Neural progenitor cell (in vitro differentiated cells): ENCODE data around the gene TJP1. TPM values are rescaled to one million over a fixed set of nuclear protein-coding genes. Genes with fewer than 3 reads are reported as not detected.
A peak's percentile ranks its signal among the peaks of the same experiment; 100 is the strongest.

Source experiments
- DNase-seq: peaks from one replicate; pipeline ENCODE4 v3.0.0-alpha.2; 2016; ENCODE audit warnings: low spot score
- H2AFZ ChIP-seq: fragments of 200-600 bp; sonication (generic); replicated peaks from 2 replicates; pipeline ENCODE4 v1.6.1; 2016; ENCODE audit warnings: antibody characterized with exemption
- H3F3A ChIP-seq: fragments of 200-600 bp; sonication (generic); 2 replicates; pipeline ENCODE4 v1.6.1; 2016; ENCODE audit warnings: antibody characterized with exemption, low read depth
- H3K27ac ChIP-seq: fragments of 200-600 bp; sonication (generic); 2 replicates; pipeline ENCODE4 v1.5.1; 2016; ENCODE audit warnings: mild to moderate bottlenecking
- H3K27me3 ChIP-seq: fragments of 200-600 bp; sonication (generic); 2 replicates; pipeline ENCODE4 v1.6.1; 2016; ENCODE audit warnings: mild to moderate bottlenecking, moderate library complexity
- H3K36me3 ChIP-seq: fragments of 200-600 bp; sonication (generic); 2 replicates; pipeline ENCODE4 v1.5.1; 2016
- H3K4me1 ChIP-seq: fragments of 200-600 bp; sonication (generic); 2 replicates; pipeline ENCODE4 v1.6.1; 2016; ENCODE audit warnings: mixed run types
- H3K4me2 ChIP-seq: fragments of 200-600 bp; sonication (generic); 2 replicates; pipeline ENCODE4 v1.6.1; 2016
- H3K4me3 ChIP-seq: fragments of 200-600 bp; sonication (generic); 2 replicates; pipeline ENCODE4 v1.5.1; 2016
- H3K79me2 ChIP-seq: fragments of 200-600 bp; sonication (generic); 2 replicates; pipeline ENCODE4 v1.6.1; 2016; ENCODE audit warnings: low read depth
- H3K9ac ChIP-seq: fragments of 200-600 bp; sonication (generic); 2 replicates; pipeline ENCODE4 v1.6.1; 2016
- H3K9me3 ChIP-seq: fragments of 200-600 bp; sonication (generic); 2 replicates; pipeline ENCODE4 v1.5.1; 2016; ENCODE audit warnings: low read depth
- H4K20me1 ChIP-seq: fragments of 200-600 bp; sonication (generic); 2 replicates; pipeline ENCODE4 v1.6.1; 2016; ENCODE audit warnings: low read depth
- H3K27ac Mint-ChIP-seq: 3 replicates; pipeline ENCODE4 v1.8.0; 2021; ENCODE audit warnings: mixed read lengths
- H3K27me3 Mint-ChIP-seq: 2 replicates; pipeline ENCODE4 v1.8.0; 2022; ENCODE audit warnings: low read depth, mild to moderate bottlenecking, inconsistent platforms, moderate library complexity, mixed read lengths; ENCODE audit not compliant: insufficient read depth
- H3K36me3 Mint-ChIP-seq: 3 replicates; pipeline ENCODE4 v1.8.0; 2021; ENCODE audit warnings: mixed read lengths
- H3K4me1 Mint-ChIP-seq: 3 replicates; pipeline ENCODE4 v1.8.0; 2021; ENCODE audit warnings: mixed read lengths
- H3K4me3 Mint-ChIP-seq: 3 replicates; pipeline ENCODE4 v1.8.0; 2021; ENCODE audit warnings: mild to moderate bottlenecking, moderate library complexity, mixed read lengths
- H3K9me3 Mint-ChIP-seq: 3 replicates; pipeline ENCODE4 v1.8.0; 2020; ENCODE audit warnings: mixed read lengths
- EZH2 ChIP-seq: fragments of 200-600 bp; sonication (generic); IDR thresholded peaks from 2 replicates; pipeline ENCODE4 v1.6.1; 2017; ENCODE audit warnings: antibody characterized with exemption, mild to moderate bottlenecking, moderate library complexity
- EZH2phosphoT487 ChIP-seq: fragments of 200-600 bp; sonication (generic); IDR thresholded peaks from 2 replicates; pipeline ENCODE4 v1.6.1; 2017; ENCODE audit warnings: antibody characterized with exemption
- small RNA-seq: library from RNA; depleted of rRNA; stranded (forward); fragments of <200 nt; gene quantifications from one replicate; pipeline ENCODE3, GENCODE V24; 2015
- total RNA-seq: library from RNA; depleted of rRNA; stranded (reverse); fragments of >200 nt; gene quantifications from 2 replicates; pipeline ENCODE4 v1.2.3, GENCODE V29; 2015; ENCODE audit warnings: low replicate concordance
- TF ChIP-seq, protein P1 (sequence below): fragments of 200-600 bp; sonication (generic); IDR thresholded peaks from 2 replicates; pipeline ENCODE4 v1.5.1; 2017; ENCODE audit warnings: antibody characterized with exemption, mild to moderate bottlenecking

TJP1 gene
- total RNA-seq, 1 donor from 2014 or later = 126 TPM

DNA sequence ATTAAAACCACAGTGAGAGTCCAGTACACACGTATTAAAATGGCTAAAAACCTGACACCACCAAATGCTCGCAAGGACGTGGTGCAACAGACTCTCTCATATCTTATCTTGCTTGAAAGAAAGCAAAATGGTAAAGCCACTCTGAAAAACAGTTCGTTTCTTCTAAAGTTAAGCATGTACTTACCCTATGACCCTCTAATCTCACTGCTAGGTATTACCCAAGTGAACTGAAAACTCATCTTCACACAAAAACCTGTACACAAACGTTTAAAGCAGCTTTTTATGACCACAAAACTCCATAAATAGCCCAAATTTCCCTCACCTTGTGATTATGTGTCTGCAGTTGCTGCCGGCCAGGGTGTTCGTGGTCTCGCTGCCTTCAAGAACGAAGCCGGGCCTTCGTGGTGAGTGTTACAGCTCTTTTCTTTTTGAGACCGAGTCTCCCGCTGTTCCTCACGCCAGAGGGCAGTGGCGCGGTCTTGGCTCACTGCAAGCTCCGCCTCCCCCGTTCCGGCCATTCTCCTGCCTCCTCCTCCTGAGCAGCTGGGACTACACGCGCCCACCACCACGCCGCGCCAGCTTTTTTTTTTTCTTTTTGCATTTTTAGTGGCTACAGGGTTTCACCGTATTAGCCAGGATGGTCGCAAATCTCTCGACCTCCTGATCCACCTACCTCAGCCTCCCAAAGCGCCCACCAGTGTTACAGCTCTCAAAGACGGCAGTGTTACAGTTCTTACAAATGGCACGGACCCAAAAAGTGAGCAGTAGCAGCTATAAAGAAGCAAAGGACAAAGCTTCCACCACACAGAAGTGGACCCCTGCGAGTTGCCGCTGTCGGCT is 165.4 kb downstream of the TJP1 start:
- Mint-ChIP-seq H3K36me3 (no peaks in the 10 kb centered on the region), H3K4me1 (peaks cover 5% of the 10 kb centered on the region), H3K27me3 (peaks cover 5% of the 10 kb centered on the region), H3K9me3 (no peaks in the 10 kb centered on the region), H3K4me3 (peak overlapping the region; percentile 41), H3K27ac (peak overlapping the region; percentile 37)
- Histone ChIP-seq H3K9ac (no peak overlapping the region), H2AFZ (peak overlapping the region; percentile 74), H3K79me2 (no peaks in the 10 kb centered on the region), H3K36me3 (no peaks in the 10 kb centered on the region), H3K9me3 (no peaks in the 10 kb centered on the region), H3K27ac (no peak overlapping the region), H4K20me1 (no peaks in the 10 kb centered on the region), H3F3A (peaks cover 6% of the 10 kb centered on the region), H3K4me3 (no peak overlapping the region), H3K4me2 (peak overlapping the region; percentile 54), H3K27me3 (no peaks in the 10 kb centered on the region), H3K4me1 (peaks cover 3% of the 10 kb centered on the region)
- DNase-seq = peak; percentile 86
- TF ChIP-seq, protein P1, sequence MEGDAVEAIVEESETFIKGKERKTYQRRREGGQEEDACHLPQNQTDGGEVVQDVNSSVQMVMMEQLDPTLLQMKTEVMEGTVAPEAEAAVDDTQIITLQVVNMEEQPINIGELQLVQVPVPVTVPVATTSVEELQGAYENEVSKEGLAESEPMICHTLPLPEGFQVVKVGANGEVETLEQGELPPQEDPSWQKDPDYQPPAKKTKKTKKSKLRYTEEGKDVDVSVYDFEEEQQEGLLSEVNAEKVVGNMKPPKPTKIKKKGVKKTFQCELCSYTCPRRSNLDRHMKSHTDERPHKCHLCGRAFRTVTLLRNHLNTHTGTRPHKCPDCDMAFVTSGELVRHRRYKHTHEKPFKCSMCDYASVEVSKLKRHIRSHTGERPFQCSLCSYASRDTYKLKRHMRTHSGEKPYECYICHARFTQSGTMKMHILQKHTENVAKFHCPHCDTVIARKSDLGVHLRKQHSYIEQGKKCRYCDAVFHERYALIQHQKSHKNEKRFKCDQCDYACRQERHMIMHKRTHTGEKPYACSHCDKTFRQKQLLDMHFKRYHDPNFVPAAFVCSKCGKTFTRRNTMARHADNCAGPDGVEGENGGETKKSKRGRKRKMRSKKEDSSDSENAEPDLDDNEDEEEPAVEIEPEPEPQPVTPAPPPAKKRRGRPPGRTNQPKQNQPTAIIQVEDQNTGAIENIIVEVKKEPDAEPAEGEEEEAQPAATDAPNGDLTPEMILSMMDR = peak; percentile 37
- TF ChIP-seq EZH2phosphoT487 (no peak), EZH2 (no peak)

DNA sequence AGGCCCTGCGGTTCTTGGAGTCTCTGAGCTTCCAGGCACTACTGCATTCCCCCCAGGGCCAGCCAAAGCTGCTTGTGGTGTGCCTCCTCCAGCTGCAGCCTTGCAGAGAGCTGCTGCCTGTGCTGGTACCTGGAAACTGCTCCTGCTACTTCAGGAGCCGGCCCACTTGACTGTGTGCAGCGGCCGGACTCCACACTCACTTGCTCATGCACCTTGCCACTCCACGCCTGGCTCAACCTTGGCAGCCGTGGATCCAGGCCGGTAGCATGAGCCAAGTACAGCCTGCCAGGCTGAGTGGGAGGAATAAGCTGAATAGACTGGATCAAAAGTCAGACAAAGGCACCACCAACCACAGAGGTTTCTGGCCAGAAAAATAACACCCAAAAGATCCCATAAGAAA is 169.7 kb downstream of the TJP1 start:
- Histone ChIP-seq H3K36me3 (no peaks in the 10 kb centered on the region), H4K20me1 (no peaks in the 10 kb centered on the region), H3F3A (peaks cover 6% of the 10 kb centered on the region), H3K27ac (no peak overlapping the region), H3K4me3 (no peak overlapping the region), H3K79me2 (no peaks in the 10 kb centered on the region), H3K4me2 (no peak overlapping the region), H2AFZ (no peak overlapping the region), H3K27me3 (no peaks in the 10 kb centered on the region), H3K9ac (no peak overlapping the region), H3K4me1 (peaks cover 3% of the 10 kb centered on the region), H3K9me3 (no peaks in the 10 kb centered on the region)
- peaks cover 5% of the 10 kb centered on the region for H3K4me1 Mint-ChIP-seq
- no peaks in the 10 kb centered on the region for H3K36me3 Mint-ChIP-seq
- H3K27ac Mint-ChIP-seq = no peak overlapping the region
- no peaks in the 10 kb centered on the region for H3K9me3 Mint-ChIP-seq
- peaks cover 3% of the 10 kb centered on the region for H3K27me3 Mint-ChIP-seq
- no peak overlapping the region for H3K4me3 Mint-ChIP-seq
- TF ChIP-seq, protein P1 = no peak
- TF ChIP-seq EZH2phosphoT487 = no peak
- no peak for TF ChIP-seq EZH2
- no peak for DNase-seq

DNA sequence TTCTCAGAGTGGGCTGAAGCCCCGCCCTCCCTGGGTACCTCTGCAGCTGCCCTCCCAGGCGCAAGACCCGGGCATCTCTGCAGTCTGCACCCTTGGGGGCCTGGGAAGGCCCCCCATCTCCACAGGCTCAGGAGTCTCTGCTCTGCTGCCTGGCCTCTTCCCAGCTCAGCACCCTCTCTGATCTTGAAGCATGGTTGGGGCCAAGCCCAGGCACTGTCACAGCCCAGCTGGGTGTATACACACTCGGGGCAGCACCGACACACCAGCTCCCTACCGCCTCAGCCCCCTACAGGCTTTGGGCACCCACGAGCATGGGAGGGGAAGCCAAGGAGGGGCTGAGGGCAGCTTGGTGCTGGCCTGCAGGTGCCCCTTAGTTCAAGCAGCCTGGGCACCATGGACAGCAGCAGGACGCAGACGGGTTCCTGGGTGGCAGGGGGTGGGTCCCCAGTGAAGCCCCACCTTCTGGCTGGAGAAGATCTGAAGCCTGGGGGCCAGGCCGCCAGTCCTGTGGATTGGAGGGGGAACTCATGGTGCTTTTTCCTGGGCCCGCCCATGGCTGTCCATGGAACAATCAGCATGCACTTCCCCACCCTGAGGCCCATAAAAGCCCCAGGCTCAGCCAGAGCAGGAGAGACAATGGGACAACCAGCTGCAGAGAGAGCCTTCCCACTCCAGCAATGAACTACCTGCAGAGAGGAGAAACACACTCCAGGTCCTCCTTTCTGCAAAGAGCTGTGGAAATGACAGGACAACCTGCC is 170.6 kb downstream of the TJP1 start:
- Histone ChIP-seq H3K9me3 (no peaks in the 10 kb centered on the region), H3K4me1 (peaks cover 1% of the 10 kb centered on the region), H3K4me3 (no peak overlapping the region), H2AFZ (no peak overlapping the region), H4K20me1 (no peaks in the 10 kb centered on the region), H3K27me3 (no peaks in the 10 kb centered on the region), H3K36me3 (no peaks in the 10 kb centered on the region), H3K79me2 (no peaks in the 10 kb centered on the region), H3K9ac (no peak overlapping the region), H3K27ac (no peak overlapping the region), H3F3A (peaks cover 5% of the 10 kb centered on the region), H3K4me2 (no peak overlapping the region)
- TF ChIP-seq, protein P1 = no peak
- TF ChIP-seq EZH2phosphoT487 (no peak), EZH2 (no peak)
- DNase-seq = peak; percentile 25
- no peaks in the 10 kb centered on the region for H3K27me3 Mint-ChIP-seq
- no peaks in the 10 kb centered on the region for H3K36me3 Mint-ChIP-seq
- H3K4me1 Mint-ChIP-seq = peaks cover 2% of the 10 kb centered on the region
- no peak overlapping the region for H3K4me3 Mint-ChIP-seq
- H3K9me3 Mint-ChIP-seq = no peaks in the 10 kb centered on the region
- no peak overlapping the region for H3K27ac Mint-ChIP-seq

Small RNA genes lying within 50 kb of the gene (small RNA-seq; reads per million reads assigned to genes)
- not detected for gene HMGN2P5
